HepG2 (cell line): ENCODE data around the gene NFX1. TPM values are rescaled to one million over a fixed set of nuclear protein-coding genes. Genes with fewer than 3 reads are reported as not detected.

Source experiments
- BRCA1 ChIP-seq: sonication (generic); formaldehyde crosslinking; IDR thresholded peaks from 2 replicates; pipeline ENCODE4 v1.4.0; 2020; ENCODE audit warnings: missing genetic modification reagents
- BRF2 ChIP-seq: sonication (generic); formaldehyde crosslinking; IDR thresholded peaks from 2 replicates; pipeline ENCODE4 v1.8.1; 2022; ENCODE audit warnings: mild to moderate bottlenecking, missing genetic modification reagents
- CAMTA2 ChIP-seq: sonication (generic); formaldehyde crosslinking; IDR thresholded peaks from 2 replicates; pipeline ENCODE4 v1.4.0; 2020; ENCODE audit warnings: mild to moderate bottlenecking, missing genetic modification reagents, borderline replicate concordance
- ERF ChIP-seq: IDR thresholded peaks from 2 replicates; pipeline ENCODE4 v1.6.1; 2018; ENCODE audit warnings: missing biosample characterization, missing genetic modification reagents
- FIP1L1 ChIP-seq: fragments of 200-400 bp; formaldehyde crosslinking; IDR thresholded peaks from 2 replicates; pipeline ENCODE4 v1.6.1; 2018; ENCODE audit warnings: low read depth, mild to moderate bottlenecking, low read length, moderate library complexity, borderline replicate concordance; ENCODE audit not compliant: insufficient read depth
- GPN1 ChIP-seq: sonication (generic); formaldehyde crosslinking; IDR thresholded peaks from 2 replicates; pipeline ENCODE4 v1.5.1; 2020; ENCODE audit warnings: missing genetic modification reagents, borderline replicate concordance
- HNRNPK ChIP-seq: fragments of 200-400 bp; formaldehyde crosslinking; IDR thresholded peaks from 2 replicates; pipeline ENCODE4 v1.6.1; 2018; ENCODE audit warnings: low read length, low read depth, moderate library complexity, mild to moderate bottlenecking; ENCODE audit not compliant: poor library complexity, severe bottlenecking
- JUN ChIP-seq: sonication (generic); formaldehyde crosslinking; IDR thresholded peaks from 2 replicates; pipeline ENCODE4 v1.4.0; 2020; ENCODE audit warnings: mild to moderate bottlenecking, missing genetic modification reagents
- KLF15 ChIP-seq: sonication (generic); formaldehyde crosslinking; IDR thresholded peaks from 2 replicates; pipeline ENCODE4 v1.8.1; 2023; ENCODE audit warnings: borderline replicate concordance, mild to moderate bottlenecking, inconsistent platforms, missing genetic modification reagents, mixed read lengths
- KMT2A ChIP-seq: sonication (generic); formaldehyde crosslinking; IDR thresholded peaks from 2 replicates; pipeline ENCODE4 v1.4.0; 2020; ENCODE audit warnings: missing genetic modification reagents
- LCORL ChIP-seq, 2 experiments: fragments of 450-650 bp in 1 of 2; sonication (generic) in 1 of 2; formaldehyde crosslinking in 1 of 2; IDR thresholded peaks; 2 replicates each; pipeline versions ENCODE4 v1.5.0 to v1.6.1; 2017 to 2020; ENCODE audit warnings: antibody characterized with exemption in 1 of 2, missing genetic modification reagents in 1 of 2
- SKI ChIP-seq: fragments of 450-650 bp; IDR thresholded peaks from one replicate; pipeline ENCODE4 v1.6.1; 2018; ENCODE audit warnings: mild to moderate bottlenecking; ENCODE audit not compliant: partially characterized antibody
- SYNCRIP ChIP-seq: fragments of 200-400 bp; formaldehyde crosslinking; IDR thresholded peaks from 2 replicates; pipeline ENCODE4 v1.6.1; 2018; ENCODE audit warnings: mild to moderate bottlenecking, low read depth, low read length; ENCODE audit not compliant: insufficient read depth
- TAF1 ChIP-seq: sonication (generic); formaldehyde crosslinking; IDR thresholded peaks from 2 replicates; pipeline ENCODE4 v1.4.0; 2020; ENCODE audit warnings: missing genetic modification reagents
- TSC22D2 ChIP-seq: sonication (generic); formaldehyde crosslinking; IDR thresholded peaks from 2 replicates; pipeline ENCODE4 v1.5.1; 2020; ENCODE audit warnings: missing genetic modification reagents, mild to moderate bottlenecking, borderline replicate concordance
- ZNF138 ChIP-seq: sonication (generic); formaldehyde crosslinking; IDR thresholded peaks from 2 replicates; pipeline ENCODE4 v1.5.0; 2020; ENCODE audit warnings: mild to moderate bottlenecking, low read depth, missing genetic modification reagents
- ZNF468 ChIP-seq: sonication (generic); formaldehyde crosslinking; IDR thresholded peaks from 2 replicates; pipeline ENCODE4 v1.8.0; 2022; ENCODE audit warnings: mild to moderate bottlenecking, moderate library complexity, missing genetic modification reagents
- ZNF710 ChIP-seq: sonication (generic); formaldehyde crosslinking; IDR thresholded peaks from 2 replicates; pipeline ENCODE4 v1.5.0; 2020; ENCODE audit warnings: mild to moderate bottlenecking, missing genetic modification reagents, borderline replicate concordance
- ZNF816 ChIP-seq: sonication (generic); formaldehyde crosslinking; IDR thresholded peaks from 2 replicates; pipeline ENCODE4 v1.8.0; 2022; ENCODE audit warnings: missing genetic modification reagents, mild to moderate bottlenecking, borderline replicate concordance
- ZSCAN29 ChIP-seq: sonication (generic); formaldehyde crosslinking; conservative IDR thresholded peaks from 2 replicates; pipeline ENCODE4 v1.4.0; 2020; ENCODE audit warnings: mild to moderate bottlenecking, missing genetic modification reagents
- polyA plus RNA-seq, 8 experiments: library from polyadenylated mRNA; depleted of rRNA in 3 of 8; stranded (reverse) in 7 of 8; unstranded in 1 of 8; fragments of >200 nt; fragmentation: Illumina TruSeq in 4 of 8; extraction: Trizol in 4 of 8; gene quantifications; 2 replicates each; pipeline versions ENCODE4 v1.2.1 to v1.2.3, GENCODE V29; 2011 to 2016; ENCODE audit warnings: low read depth in 4 of 8, missing spikeins in 1 of 8, mixed read lengths in 1 of 8; ENCODE audit not compliant: insufficient read depth in 1 of 8
- total RNA-seq, 5 experiments: library from RNA; depleted of rRNA; stranded (reverse); fragments of >200 nt; fragmentation: Illumina TruSeq; extraction: Trizol; gene quantifications; 2 replicates each; pipeline ENCODE4 v1.2.3, GENCODE V29; 2016; ENCODE audit warnings: low read depth in 1 of 5
- TF ChIP-seq, protein P1 (sequence below): sonication (generic); formaldehyde crosslinking; IDR thresholded peaks from 2 replicates; pipeline ENCODE4 v1.5.1; 2020; ENCODE audit warnings: missing genetic modification reagents, mild to moderate bottlenecking, borderline replicate concordance
- TF ChIP-seq, protein P2 (sequence below): IDR thresholded peaks from 2 replicates; pipeline ENCODE4 v1.6.1; 2016

NFX1 gene
- total and polyA plus RNA-seq, 2 of the 13 experiments (the other 11 are each of a cell fraction or from before 2014, with no cell fraction given), result 23.9 to 27.5 TPM

DNA sequence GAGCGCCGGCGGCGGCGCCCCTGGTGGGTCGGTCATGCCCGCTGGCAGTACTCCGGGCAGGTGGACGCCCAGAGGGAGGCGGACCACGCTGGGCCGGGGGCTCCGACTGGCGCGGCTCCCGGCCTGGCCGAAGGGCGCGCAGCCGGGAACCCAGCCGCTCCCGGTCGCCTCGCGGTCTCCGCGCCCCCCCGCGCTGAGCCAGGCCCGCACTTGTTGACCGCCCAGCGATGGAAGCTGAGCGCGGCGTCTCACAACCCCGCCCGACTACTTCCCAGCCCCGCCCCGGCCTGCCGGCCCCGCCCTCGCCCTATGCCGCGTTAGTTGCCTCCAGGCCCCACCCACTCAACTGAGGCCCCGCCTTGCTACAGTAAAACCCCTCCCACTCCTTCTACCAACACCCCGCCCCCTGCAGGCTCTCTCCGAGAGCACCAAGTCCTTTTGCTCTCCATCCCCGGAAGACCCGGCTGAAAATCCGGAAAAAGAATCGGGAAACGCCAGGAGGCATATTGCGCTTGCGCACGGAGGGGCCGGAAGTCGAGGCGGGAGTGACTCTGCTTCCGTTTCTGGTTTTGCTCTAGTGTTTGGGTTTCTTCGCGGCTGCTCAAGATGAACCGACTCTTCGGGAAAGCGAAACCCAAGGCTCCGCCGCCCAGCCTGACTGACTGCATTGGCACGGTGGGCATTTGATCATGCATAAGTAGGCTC lies 25.7 kb upstream of the NFX1 start, which contains the start of the genes BAG1 and CHMP5 (continued):
- TF ChIP-seq KMT2A (peak; percentile 23; the same call in 1 of the 2 replicates), ZNF710 (CRISPR knock-in tag) (no peak), ZNF816 (CRISPR knock-in tag) (0 out of 2 replicates have a peak, but pooled peaks have one; percentile 14), ZNF468 (CRISPR knock-in tag) (no peak), GPN1 (no peak), FIP1L1 (no peak), ZNF138 (CRISPR knock-in tag) (peak; percentile 59; the same call in 1 of the 2 replicates), SKI (no peak), BRCA1 (0 out of 2 replicates have a peak, but pooled peaks have one; percentile 21), HNRNPK (peak; percentile 44), CAMTA2 (no peak), TAF1 (CRISPR knock-in tag) (peak; percentile 53; the same call in 1 of the 2 replicates), KLF15 (CRISPR knock-in tag) (no peak), ZSCAN29 (CRISPR knock-in tag) (peak; percentile 25; the same call in 1 of the 2 replicates), SYNCRIP (no peak), LCORL (IDR thresholded peaks at IDR 0.05) (no peak), LCORL (CRISPR knock-in tag; IDR thresholded peaks at IDR 0.05) (0 out of 2 replicates have a peak, but pooled peaks have one; percentile 13), JUN (no peak), TSC22D2 (CRISPR knock-in tag) (no peak), ERF (peak; percentile 28; the same call in 1 of the 2 replicates), BRF2 (CRISPR knock-in tag) (no peak; the same call in 1 of the 2 replicates)
- TF ChIP-seq, protein P1, sequence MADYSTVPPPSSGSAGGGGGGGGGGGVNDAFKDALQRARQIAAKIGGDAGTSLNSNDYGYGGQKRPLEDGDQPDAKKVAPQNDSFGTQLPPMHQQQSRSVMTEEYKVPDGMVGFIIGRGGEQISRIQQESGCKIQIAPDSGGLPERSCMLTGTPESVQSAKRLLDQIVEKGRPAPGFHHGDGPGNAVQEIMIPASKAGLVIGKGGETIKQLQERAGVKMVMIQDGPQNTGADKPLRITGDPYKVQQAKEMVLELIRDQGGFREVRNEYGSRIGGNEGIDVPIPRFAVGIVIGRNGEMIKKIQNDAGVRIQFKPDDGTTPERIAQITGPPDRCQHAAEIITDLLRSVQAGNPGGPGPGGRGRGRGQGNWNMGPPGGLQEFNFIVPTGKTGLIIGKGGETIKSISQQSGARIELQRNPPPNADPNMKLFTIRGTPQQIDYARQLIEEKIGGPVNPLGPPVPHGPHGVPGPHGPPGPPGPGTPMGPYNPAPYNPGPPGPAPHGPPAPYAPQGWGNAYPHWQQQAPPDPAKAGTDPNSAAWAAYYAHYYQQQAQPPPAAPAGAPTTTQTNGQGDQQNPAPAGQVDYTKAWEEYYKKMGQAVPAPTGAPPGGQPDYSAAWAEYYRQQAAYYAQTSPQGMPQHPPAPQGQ (CRISPR knock-in tag), result no peak
- TF ChIP-seq, protein P2, sequence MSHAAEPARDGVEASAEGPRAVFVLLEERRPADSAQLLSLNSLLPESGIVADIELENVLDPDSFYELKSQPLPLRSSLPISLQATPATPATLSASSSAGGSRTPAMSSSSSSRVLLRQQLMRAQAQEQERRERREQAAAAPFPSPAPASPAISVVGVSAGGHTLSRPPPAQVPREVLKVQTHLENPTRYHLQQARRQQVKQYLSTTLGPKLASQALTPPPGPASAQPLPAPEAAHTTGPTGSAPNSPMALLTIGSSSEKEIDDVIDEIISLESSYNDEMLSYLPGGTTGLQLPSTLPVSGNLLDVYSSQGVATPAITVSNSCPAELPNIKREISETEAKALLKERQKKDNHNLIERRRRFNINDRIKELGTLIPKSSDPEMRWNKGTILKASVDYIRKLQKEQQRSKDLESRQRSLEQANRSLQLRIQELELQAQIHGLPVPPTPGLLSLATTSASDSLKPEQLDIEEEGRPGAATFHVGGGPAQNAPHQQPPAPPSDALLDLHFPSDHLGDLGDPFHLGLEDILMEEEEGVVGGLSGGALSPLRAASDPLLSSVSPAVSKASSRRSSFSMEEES (CRISPR knock-in tag), result no peak
